ENCODE data around the gene IMMP2L. TPM values are rescaled to one million over a fixed set of nuclear protein-coding genes. Genes with fewer than 3 reads are reported as not detected.

IMMP2L gene
- total and polyA plus RNA-seq, 2 of the 8 experiments (the other 6 are each of a cell fraction or from before 2014, with no cell fraction given), result 2.3 to 10.1 TPM

DNA sequence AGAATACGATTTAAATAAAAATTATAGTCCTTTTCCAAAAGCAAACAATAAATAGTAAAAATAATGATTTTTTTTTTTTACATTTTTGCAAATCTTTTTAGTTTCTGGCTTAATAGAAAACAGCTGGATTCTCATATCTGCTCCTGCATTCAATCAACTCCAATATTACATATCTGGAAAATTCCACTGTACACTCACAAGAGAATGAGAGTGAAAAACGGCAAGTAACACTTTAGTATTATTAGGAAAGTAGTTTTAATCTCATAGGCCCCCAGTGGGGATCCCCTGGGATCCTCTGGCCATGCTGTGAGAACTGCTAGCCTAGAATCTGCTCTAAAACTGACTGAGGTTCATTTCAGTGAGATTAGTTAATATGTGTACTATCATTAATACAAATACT, 599.9 kb downstream of the IMMP2L start (continued):
- TF ChIP-seq RNF2 (IDR thresholded peaks at IDR 0.05; ENCODE audit: borderline replicate concordance, low read depth, low read length, missing control alignments, poor library complexity, severe bottlenecking) (no peak), RXRA (IDR thresholded peaks at IDR 0.05; ENCODE audit: insufficient read depth, low read depth, low read length) (no peak), POLR2AphosphoS5 (IDR thresholded peaks at IDR 0.05; ENCODE audit: low read depth, low read length) (no peak), SAP30 (IDR thresholded peaks at IDR 0.05; ENCODE audit: insufficient read depth, insufficient replicate concordance, low read length) (no peak)

Measured in H1 (cell line).